Neutrophil (primary cell): ENCODE measurements around the gene BCL2L13.
"Not testable (repeated sequence)": the region's sequence is repeated elsewhere in the genome, so short reads cannot be mapped to it uniquely, and the experiment has no call there.

Experiments
- H3K27ac ChIP-seq: fragments of 200-600 bp; sonication (generic); 2 replicates; pipeline ENCODE4 v1.5.1; 2016; ENCODE audit warnings: mild to moderate bottlenecking, moderate library complexity
- H3K27me3 ChIP-seq: fragments of 200-600 bp; sonication (generic); 2 replicates; pipeline ENCODE4 v1.6.0; 2016; ENCODE audit warnings: mild to moderate bottlenecking
- H3K36me3 ChIP-seq: fragments of 200-600 bp; sonication (generic); 2 replicates; pipeline ENCODE4 v1.5.1; 2017
- H3K4me1 ChIP-seq, 2 experiments: fragments of 200-600 bp in 1 of 2; sonication (generic) in 1 of 2; 1 replicate in 1 of 2; 2 replicates in 1 of 2; pipeline versions ENCODE4 v1.5.1 to v1.6.1; 2013 to 2016; ENCODE audit warnings: low read depth in 1 of 2, low read length in 1 of 2, mild to moderate bottlenecking in 1 of 2, moderate library complexity in 1 of 2; ENCODE audit not compliant: control insufficient read depth in 1 of 2, insufficient read depth in 1 of 2
- H3K4me3 ChIP-seq, 2 experiments: fragments of 200-600 bp in 1 of 2; sonication (generic) in 1 of 2; 1 replicate in 1 of 2; 2 replicates in 1 of 2; pipeline ENCODE4 v1.5.1; 2013 to 2016; ENCODE audit warnings: low read depth in 1 of 2, low read length in 1 of 2, mild to moderate bottlenecking in 1 of 2, moderate library complexity in 1 of 2
- H3K9me3 ChIP-seq: fragments of 200-600 bp; sonication (generic); 2 replicates; pipeline ENCODE4 v1.5.1; 2016
- CTCF ChIP-seq: fragments of 200-600 bp; sonication (generic); IDR thresholded peaks from 2 replicates; pipeline ENCODE4 v1.5.1; 2016; ENCODE audit warnings: antibody characterized with exemption

The BCL2L13 gene

DNA sequence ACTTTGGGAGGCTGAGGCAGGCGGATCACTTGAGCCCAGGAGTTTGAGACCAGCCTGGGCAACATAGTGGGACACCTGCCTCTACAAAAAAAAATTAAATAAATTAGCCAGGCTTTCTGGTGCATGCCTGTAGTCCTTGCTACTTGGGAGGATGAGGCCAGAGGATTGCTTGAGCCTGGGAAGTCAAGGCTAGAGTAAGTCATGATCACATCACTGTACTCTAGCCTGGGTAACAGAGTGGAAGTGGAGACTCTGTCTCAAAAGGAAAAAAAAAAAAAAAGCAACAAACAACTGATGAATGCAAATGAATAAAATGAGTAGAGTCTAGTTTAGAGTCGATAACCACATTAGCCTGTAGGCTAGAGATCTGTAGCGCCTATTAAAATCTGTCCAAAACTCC lies 3.9 kb upstream of the BCL2L13 start:
- Histone ChIP-seq H3K36me3 (no peaks in the 10 kb centered on the region), H3K4me3 (no peak overlapping the region), H3K9me3 (no peaks in the 10 kb centered on the region), H3K27me3 (no peaks in the 10 kb centered on the region), H3K27ac (no peak overlapping the region), H3K4me1 (peaks cover 24 to 25% of the 10 kb centered on the region in 2 experiments)
- no peak for TF ChIP-seq CTCF

GRCh38 chr22:17636850-17637249 lies 1.7 kb upstream of the BCL2L13 start:
- H3K27ac ChIP-seq: peak overlapping the region; percentile 89
- peaks cover 35 to 36% of the 10 kb centered on the region in 2 experiments for H3K4me1 ChIP-seq
- H3K4me3 ChIP-seq, H3K9me3 ChIP-seq, H3K36me3 ChIP-seq, H3K27me3 ChIP-seq: not testable (repeated sequence)

DNA sequence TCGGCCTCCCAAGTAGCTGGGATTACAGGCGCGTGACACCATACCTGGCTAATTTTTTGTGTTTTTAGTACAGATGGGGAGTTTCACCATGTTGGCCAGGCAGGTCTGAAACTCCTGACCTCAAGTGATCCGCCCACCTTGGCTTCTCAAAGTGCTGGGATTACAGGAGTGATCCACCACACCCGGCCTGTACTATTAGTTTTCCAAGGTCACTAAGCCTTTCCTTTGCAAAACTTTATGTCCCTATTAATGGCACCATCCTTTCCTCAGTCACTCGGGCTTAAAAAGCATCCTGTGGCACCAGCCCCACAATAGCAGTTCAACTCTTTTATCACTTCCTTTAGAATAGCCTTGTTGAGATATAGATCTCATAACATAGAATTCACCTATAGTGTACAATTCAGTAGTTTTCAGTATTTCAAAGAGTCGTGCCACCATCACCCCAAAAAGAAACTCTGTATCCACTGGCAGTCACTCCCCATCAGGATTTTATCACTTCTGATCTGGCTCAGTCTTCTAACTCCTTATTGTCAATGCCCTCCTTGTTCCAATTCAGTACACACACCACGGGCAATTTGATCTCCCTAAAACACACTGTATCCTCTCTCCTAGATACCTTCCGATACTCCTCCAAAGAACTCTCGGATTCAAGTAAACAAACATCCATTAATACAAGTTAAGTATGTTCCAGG lies 921 bp upstream of the BCL2L13 start:
- no peak for TF ChIP-seq CTCF
- no peaks in the 10 kb centered on the region for H3K27me3 ChIP-seq
- H3K27ac ChIP-seq: peak overlapping the region; percentile 89
- H3K36me3 ChIP-seq: no peaks in the 10 kb centered on the region
- no peaks in the 10 kb centered on the region for H3K9me3 ChIP-seq
- peak overlapping the region; percentile 71 to 87 for H3K4me3 ChIP-seq
- peaks cover 36 to 37% of the 10 kb centered on the region in 2 experiments for H3K4me1 ChIP-seq

DNA sequence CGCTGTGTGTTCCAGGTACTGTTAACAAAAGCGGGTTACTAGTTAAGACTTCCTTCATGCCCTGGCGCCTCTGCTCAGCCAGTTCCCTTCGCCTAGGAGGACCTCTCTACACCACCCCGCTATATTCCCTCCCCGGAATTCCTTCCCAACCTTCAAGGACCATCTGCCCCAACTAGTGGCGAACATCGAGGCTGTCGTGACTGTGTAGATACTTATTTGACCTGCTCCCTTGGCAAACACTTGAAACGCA lies 450 bp upstream of the BCL2L13 start:
- Histone ChIP-seq H3K4me1 (peaks cover 41% of the 10 kb centered on the region in 2 experiments), H3K36me3 (no peaks in the 10 kb centered on the region), H3K9me3 (no peaks in the 10 kb centered on the region), H3K27ac (peak overlapping the region; percentile 89), H3K27me3 (no peaks in the 10 kb centered on the region), H3K4me3 (peak overlapping the region; percentile 71 to 87)
- no peak for TF ChIP-seq CTCF

DNA sequence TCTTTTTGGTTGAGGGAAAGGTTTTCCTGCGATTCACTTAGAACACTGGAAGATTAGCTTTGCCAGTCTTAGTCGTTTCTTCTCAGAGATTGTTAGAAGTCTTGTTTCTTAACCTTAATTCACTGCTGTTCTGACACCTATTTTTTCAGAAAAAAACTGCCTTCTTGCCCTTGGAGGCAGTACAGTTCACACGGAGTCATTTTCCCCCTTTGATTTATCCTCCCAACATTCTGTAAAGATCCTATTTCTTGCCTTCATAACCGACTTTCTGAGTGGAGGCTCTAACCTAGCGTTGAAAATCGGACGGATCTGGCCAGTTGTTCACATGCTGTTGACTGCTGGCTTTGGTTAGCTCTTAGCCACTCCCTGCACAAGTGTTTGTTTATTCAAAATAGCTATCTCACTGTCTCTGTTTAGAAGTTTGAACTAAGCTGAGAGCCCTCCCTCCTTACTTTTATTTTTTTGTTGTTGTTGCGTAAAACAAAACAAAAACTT lies 737 bp downstream of the BCL2L13 start:
- H3K27ac ChIP-seq: peak overlapping the region; percentile 89
- no peaks in the 10 kb centered on the region for H3K36me3 ChIP-seq
- no peak for TF ChIP-seq CTCF
- peak overlapping the region; percentile 71 to 87 for H3K4me3 ChIP-seq
- H3K4me1 ChIP-seq: peaks cover 43 to 45% of the 10 kb centered on the region in 2 experiments
- no peaks in the 10 kb centered on the region for H3K27me3 ChIP-seq
- no peaks in the 10 kb centered on the region for H3K9me3 ChIP-seq

GRCh38 chr22:17641269-17641668 lies 2.7 kb downstream of the BCL2L13 start:
- Histone ChIP-seq H3K9me3 (no peaks in the 10 kb centered on the region), H3K27ac (peak overlapping the region; percentile 48), H3K36me3 (no peaks in the 10 kb centered on the region), H3K4me1 (peaks cover 43 to 45% of the 10 kb centered on the region in 2 experiments), H3K27me3 (no peaks in the 10 kb centered on the region), H3K4me3 (no peak overlapping the region)
- no peak for TF ChIP-seq CTCF

DNA sequence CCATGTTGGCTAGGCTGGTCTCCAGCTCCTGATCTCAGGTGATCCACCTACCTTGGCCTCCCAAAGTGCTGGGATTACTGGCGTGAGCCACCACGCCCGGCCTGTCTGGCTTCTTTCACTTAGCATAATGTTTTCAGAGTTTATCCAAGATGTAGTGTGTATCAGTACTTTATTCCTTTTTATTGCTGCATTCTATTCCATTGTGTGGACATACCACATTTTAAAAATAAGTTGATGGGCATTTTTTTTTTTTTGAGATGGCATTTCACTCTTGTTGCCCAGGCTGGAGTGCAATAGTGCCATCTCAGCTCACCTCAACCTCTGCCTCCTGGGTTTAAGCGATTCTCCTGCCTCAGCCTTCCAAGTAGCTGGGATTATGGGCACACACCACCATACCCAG lies 3.8 kb downstream of the BCL2L13 start:
- H3K4me3 ChIP-seq, H3K27ac ChIP-seq, H3K36me3 ChIP-seq, H3K27me3 ChIP-seq, H3K9me3 ChIP-seq: not testable (repeated sequence)
- H3K4me1 ChIP-seq: peaks cover 42 to 47% of the 10 kb centered on the region in 2 experiments
